ENCODE measurements around the gene ODC1. TPM values are rescaled to one million over a fixed set of nuclear protein-coding genes. Genes with fewer than 3 reads are reported as not detected.

The ODC1 gene
- total and polyA plus RNA-seq, 2 of the 4 experiments (the other 2 are of a cell fraction), result 117 to 204 TPM

DNA sequence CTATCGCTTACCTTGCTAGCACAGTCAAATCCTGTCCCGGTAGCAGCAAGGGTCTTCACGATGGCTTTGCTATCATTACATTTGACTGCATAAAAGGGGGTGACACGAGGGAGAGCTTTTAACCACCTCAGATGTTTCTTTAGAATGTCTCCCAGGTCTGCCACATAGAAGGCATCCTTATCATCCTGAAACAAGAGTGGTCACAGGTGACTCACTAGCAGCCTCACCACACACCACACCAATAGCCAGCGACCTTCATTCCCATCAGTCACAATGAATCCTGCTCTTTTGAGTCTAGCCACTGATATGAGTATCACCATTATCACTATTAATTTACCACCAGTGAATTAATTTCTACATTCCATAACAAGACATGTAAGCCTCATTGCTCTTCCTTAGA, 3.7 kb downstream of the ODC1 start:
- no peak overlapping the region for H2BK20ac ChIP-seq (ENCODE audit: low read depth, low read length)
- peak; percentile 14 for DNase-seq

More for the DNA sequence above, 3.7 kb downstream of the ODC1 start:
- Histone ChIP-seq H3K9me3 (ENCODE audit: control insufficient read depth, insufficient read depth, low read length) (no peaks in the 10 kb centered on the region), H2BK15ac (ENCODE audit: low read depth, low read length) (no peak overlapping the region), H2BK5ac (ENCODE audit: low read depth, low read length, poor library complexity, severe bottlenecking) (no peak overlapping the region), H3K9ac (ENCODE audit: low read depth, low read length) (no peak overlapping the region), H4K5ac (ENCODE audit: low read depth, low read length) (no peak overlapping the region), H3K27ac (ENCODE audit: insufficient read depth, low read length) (no peak overlapping the region), H2BK120ac (ENCODE audit: low read depth, low read length) (no peak overlapping the region), H3K23ac (ENCODE audit: low read depth, low read length) (0 out of 2 replicates have a peak overlapping the region, but pooled peaks have one; percentile 52), H3K18ac (ENCODE audit: low read depth, low read length) (no peak overlapping the region), H3K14ac (replicated peaks; ENCODE audit: low read depth, low read length) (no peak overlapping the region), H3K4me2 (ENCODE audit: low read depth, low read length) (no peak overlapping the region), H3K36me3 (ENCODE audit: control insufficient read depth, insufficient read depth, low read length) (peaks cover 32% of the 10 kb centered on the region), H4K20me1 (ENCODE audit: insufficient read depth, low read length) (peaks cover 24% of the 10 kb centered on the region), H2AFZ (replicated peaks; ENCODE audit: low read length, poor library complexity) (no peak overlapping the region), H4K91ac (ENCODE audit: insufficient read depth, low read depth, low read length) (no peak overlapping the region), H3K9me1 (ENCODE audit: insufficient read depth, low read length) (peaks cover 5% of the 10 kb centered on the region; the same call in 1 of the 2 replicates), H4K8ac (ENCODE audit: low read depth in 2 of 2, low read length in 2 of 2) (no peak overlapping the region), H2AK5ac (ENCODE audit: low read depth, low read length) (no peak overlapping the region), H2AK9ac (replicated peaks; ENCODE audit: low read depth, low read length, poor library complexity) (no peak overlapping the region), H3K4me1 (ENCODE audit: control insufficient read depth, insufficient read depth, low read length) (peaks cover 4% of the 10 kb centered on the region; the same call in 1 of the 2 replicates), H3K27me3 (ENCODE audit: control insufficient read depth, insufficient read depth, low read length) (no peaks in the 10 kb centered on the region), H3K4ac (ENCODE audit: low read depth, low read length) (no peak overlapping the region), H3K79me1 (ENCODE audit: low read depth in 1 of 2, low read length in 2 of 2) (peaks cover 14 to 43% of the 10 kb centered on the region in 2 experiments; a peak in 3 of 4 replicates), H3K4me3 (ENCODE audit: insufficient read depth, low read depth, low read length) (no peak overlapping the region), H3K56ac (ENCODE audit: extremely low read depth, insufficient read depth, low read length) (no peak overlapping the region)
- BruUV-seq (replicated peaks), result no TSS peak
- dilution Hi-C loops (cut with HindIII; ENCODE audit: low sequenced_read_pairs, unreplicated experiment), result no loop called here
- CTCF ChIA-PET, result interaction anchor here (1.7 kb wide), 1 partner anchor 9 kb away, joined by 5 read pairs; no protein-coding TSS in a partner anchor
- POLR2A ChIA-PET (ENCODE audit: unreplicated experiment), result no interaction called here
- in situ Hi-C loops (cut with MboI; ENCODE audit: low sequenced_read_pairs), result no loop called here
- intact Hi-C loops (cut with micrococcal nuclease), result no loop called here
- 80% methylated on average over 1 of the region's 5 CpGs; no CpG with 5 or more reads in 1 of the 2 experiments for WGBS, 2 experiments (ENCODE audit: extremely low coverage in 2 of 2, insufficient read length in 1 of 2)
- TF ChIP-seq, protein P1, sequence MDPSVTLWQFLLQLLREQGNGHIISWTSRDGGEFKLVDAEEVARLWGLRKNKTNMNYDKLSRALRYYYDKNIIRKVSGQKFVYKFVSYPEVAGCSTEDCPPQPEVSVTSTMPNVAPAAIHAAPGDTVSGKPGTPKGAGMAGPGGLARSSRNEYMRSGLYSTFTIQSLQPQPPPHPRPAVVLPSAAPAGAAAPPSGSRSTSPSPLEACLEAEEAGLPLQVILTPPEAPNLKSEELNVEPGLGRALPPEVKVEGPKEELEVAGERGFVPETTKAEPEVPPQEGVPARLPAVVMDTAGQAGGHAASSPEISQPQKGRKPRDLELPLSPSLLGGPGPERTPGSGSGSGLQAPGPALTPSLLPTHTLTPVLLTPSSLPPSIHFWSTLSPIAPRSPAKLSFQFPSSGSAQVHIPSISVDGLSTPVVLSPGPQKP (IDR thresholded peaks at IDR 0.05; ENCODE audit: borderline replicate concordance, low read depth, low read length), result no peak
- TF ChIP-seq POLR2A (IDR thresholded peaks at IDR 0.05; ENCODE audit: low read depth, low read length) (no peak), CHD1 (IDR thresholded peaks at IDR 0.05; ENCODE audit: low read depth, low read length) (no peak), FOS (IDR thresholded peaks at IDR 0.05; ENCODE audit: low read depth, low read length) (no peak), SMC3 (IDR thresholded peaks at IDR 0.05; ENCODE audit: low read depth, low read length) (no peak), NFE2L2 (IDR thresholded peaks at IDR 0.05; ENCODE audit: low read depth, low read length) (no peak), BHLHE40 (IDR thresholded peaks at IDR 0.05; ENCODE audit: low read depth, low read length) (no peak), MAFK (IDR thresholded peaks at IDR 0.05; ENCODE audit: low read depth, low read length) (no peak), RCOR1 (IDR thresholded peaks at IDR 0.05; ENCODE audit: insufficient replicate concordance, low read length) (no peak), MXI1 (IDR thresholded peaks at IDR 0.05; ENCODE audit: borderline replicate concordance, low read depth, low read length) (no peak), CEBPB (IDR thresholded peaks at IDR 0.05; ENCODE audit: low read depth, low read length) (no peak), RFX5 (IDR thresholded peaks at IDR 0.05; ENCODE audit: low read depth, low read length) (no peak), RAD21 (IDR thresholded peaks at IDR 0.05; ENCODE audit: low read length) (no peak), MAZ (IDR thresholded peaks at IDR 0.05; ENCODE audit: borderline replicate concordance, low read depth, low read length) (no peak)
- TF ChIP-seq, protein P2, sequence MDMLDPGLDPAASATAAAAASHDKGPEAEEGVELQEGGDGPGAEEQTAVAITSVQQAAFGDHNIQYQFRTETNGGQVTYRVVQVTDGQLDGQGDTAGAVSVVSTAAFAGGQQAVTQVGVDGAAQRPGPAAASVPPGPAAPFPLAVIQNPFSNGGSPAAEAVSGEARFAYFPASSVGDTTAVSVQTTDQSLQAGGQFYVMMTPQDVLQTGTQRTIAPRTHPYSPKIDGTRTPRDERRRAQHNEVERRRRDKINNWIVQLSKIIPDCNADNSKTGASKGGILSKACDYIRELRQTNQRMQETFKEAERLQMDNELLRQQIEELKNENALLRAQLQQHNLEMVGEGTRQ (IDR thresholded peaks at IDR 0.05; ENCODE audit: low read depth, low read length), result no peak
- TF ChIP-seq, protein P3, sequence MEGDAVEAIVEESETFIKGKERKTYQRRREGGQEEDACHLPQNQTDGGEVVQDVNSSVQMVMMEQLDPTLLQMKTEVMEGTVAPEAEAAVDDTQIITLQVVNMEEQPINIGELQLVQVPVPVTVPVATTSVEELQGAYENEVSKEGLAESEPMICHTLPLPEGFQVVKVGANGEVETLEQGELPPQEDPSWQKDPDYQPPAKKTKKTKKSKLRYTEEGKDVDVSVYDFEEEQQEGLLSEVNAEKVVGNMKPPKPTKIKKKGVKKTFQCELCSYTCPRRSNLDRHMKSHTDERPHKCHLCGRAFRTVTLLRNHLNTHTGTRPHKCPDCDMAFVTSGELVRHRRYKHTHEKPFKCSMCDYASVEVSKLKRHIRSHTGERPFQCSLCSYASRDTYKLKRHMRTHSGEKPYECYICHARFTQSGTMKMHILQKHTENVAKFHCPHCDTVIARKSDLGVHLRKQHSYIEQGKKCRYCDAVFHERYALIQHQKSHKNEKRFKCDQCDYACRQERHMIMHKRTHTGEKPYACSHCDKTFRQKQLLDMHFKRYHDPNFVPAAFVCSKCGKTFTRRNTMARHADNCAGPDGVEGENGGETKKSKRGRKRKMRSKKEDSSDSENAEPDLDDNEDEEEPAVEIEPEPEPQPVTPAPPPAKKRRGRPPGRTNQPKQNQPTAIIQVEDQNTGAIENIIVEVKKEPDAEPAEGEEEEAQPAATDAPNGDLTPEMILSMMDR (conservative IDR thresholded peaks at IDR 0.05; ENCODE audit: low read depth, low read length), result no peak
- no peak for ATAC-seq (ENCODE audit: low read depth)

Measured in IMR-90 (cell line).